GM18907 (cell line): ENCODE measurements around the gene GPC3.
"Not testable (repeated sequence)": the region's sequence is repeated elsewhere in the genome, so short reads cannot be mapped to it uniquely, and the experiment has no call there.

Experiments
- ATAC-seq: cut with Tn5 transposase; IDR thresholded peaks from one replicate; pipeline ENCODE4 v1.9.1; 2021; ENCODE audit warnings: mild to moderate bottlenecking, moderate library complexity; ENCODE audit not compliant: unreplicated experiment

GPC3 gene

DNA sequence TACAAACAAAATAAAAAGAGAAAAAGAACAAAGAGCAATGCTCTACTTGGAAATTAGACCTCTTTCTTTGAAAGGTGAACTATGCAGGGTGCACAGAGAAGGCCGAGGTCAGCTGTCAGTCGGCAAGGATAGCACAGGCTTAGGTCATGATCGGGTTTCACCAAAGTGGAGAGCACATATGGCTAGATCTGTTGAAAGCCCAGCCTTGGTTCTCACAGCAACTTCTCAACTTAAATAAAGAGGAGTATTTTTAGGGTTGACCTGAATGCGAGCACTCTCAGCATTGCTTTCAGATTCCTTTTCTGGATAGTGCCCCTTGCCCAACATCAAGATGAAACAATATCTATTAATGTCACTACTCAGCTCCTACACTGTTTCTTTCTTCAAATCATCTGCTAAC, 447.2 kb downstream of the GPC3 start:
- ATAC-seq, result no peak

- no peak for ATAC-seq
Observed at GRCh38 chrX:133537142-133537541, 448.3 kb downstream of the GPC3 start.

- no peak for ATAC-seq
Observed at GRCh38 chrX:133535066-133535465, 450.3 kb downstream of the GPC3 start.

GRCh38 chrX:133534172-133534571, 451.2 kb downstream of the GPC3 start:
- ATAC-seq, result no peak

- ATAC-seq, result no peak
Observed at GRCh38 chrX:133533249-133533648, 452.1 kb downstream of the GPC3 start.

- no peak for ATAC-seq
Observed at GRCh38 chrX:133530960-133531359, 454.4 kb downstream of the GPC3 start.

DNA sequence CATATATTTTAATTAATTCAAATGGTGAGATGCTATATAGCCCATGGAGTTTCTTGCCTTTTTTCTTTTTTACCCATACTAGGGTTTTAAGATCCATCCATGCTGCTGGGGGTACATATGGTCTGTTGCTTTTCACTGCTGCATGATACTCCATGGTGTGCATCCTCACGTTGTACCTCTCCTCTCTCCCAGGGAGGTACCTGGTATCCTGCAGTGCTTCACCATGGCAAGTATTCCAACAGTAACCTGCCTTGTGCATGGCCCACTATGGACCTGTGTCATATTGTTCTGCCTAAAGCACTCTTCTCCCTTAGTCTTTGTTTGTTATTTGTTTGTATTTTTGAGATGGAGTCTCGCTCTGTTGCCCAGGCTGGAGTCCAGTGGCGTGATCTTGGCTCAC, 455.8 kb downstream of the GPC3 start:
- ATAC-seq, result no peak

DNA sequence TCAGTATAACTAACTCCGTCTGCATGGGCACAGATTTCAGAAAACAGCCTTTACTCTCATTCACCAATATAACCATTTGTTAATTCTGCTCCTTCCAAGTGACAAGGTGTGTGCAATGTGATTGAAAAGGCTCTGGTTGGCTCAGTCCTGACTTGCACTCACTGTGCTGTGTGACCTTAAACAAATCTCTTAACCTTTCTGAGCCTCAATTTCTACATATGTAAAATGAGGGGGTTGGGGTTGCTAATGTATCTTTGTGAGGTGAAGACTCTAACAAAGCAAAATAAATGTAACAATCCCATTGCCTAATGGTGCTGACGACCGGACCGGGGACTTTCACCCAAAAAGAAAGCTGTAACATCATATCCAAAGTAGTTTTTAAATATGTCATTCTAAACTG, 457.6 kb downstream of the GPC3 start:
- ATAC-seq, result no peak

DNA sequence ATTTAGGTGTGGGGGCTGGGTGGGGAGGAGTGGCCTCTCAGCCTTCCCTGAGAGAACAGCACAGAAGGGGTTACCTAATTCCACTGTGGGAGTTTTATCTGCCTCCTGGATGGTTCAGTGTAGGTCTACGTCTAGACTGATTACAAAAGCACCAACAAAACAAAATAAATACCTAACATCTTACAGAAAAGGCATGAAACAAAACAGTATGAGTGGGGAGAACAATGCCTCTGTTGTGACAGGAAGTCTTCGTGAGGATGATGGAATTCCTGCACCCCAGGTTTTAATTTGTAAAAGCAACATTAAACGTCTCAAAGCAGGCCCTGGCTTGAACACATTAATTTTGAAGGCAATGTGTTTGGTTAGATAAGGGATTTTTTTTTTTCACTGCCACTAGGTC, 458.0 kb downstream of the GPC3 start:
- no peak for ATAC-seq

GRCh38 chrX:133526773-133527172, 458.6 kb downstream of the GPC3 start:
- ATAC-seq, result not testable (repeated sequence)

DNA sequence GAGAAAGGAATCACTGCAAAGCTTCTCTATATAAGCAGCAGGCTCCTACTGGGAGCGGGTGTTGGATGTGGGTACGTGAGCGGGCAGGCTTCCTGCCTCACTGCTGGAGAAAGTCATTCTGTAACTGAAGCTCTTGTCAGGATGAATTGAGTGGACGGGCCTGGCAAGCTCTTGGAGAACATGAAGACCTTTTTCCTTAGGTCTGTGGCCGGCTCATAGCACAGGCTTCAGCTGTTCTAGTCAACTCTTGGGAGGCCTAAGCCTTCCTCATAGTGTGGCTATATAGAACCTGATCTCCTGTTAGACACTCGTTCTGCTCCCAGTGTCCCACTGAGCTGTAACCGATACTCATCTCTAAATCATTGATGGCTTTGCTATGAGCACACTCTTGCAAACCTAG, 461.9 kb downstream of the GPC3 start:
- no peak for ATAC-seq

DNA sequence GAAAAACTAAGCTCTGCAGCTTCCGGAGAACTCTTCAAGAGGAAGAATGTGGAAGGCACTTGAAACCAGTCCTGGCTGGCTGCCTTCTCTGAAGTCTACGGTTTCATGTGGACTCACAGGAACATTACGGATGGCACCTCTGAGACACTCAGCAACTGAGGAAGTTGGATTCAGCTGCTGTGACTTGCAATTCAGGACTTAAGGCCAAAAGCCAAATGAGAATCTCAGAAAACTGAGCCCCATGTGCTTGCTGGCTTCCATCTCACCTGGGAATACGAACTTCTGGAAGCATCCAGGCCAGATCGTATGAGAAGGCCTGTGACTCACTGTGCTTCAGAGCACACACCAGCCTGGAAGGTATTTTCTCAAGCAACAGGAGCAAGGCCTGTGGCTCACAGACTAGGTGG, 462.3 kb downstream of the GPC3 start:
- no peak for ATAC-seq

GRCh38 chrX:133516686-133517085, 468.7 kb downstream of the GPC3 start:
- no peak for ATAC-seq

DNA sequence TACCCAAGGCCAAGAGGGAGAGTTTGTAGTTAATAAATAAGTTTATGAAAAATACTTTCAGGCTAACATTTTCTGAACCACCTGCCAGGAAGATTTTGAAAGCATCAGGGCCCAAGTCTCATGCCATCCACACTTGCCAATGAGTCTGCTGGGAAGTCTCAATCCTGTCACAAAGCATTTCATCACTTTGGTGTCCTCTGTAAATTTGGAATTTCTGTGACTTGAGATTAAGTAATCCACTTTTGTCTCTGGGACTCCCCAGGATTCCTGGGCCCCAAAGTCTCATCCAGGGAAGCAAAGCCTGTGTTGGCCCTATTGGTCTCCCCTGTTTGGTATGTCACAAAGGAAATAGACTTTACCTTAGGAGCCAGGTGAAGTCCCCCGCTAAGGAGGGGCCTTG, 470.9 kb downstream of the GPC3 start:
- no peak for ATAC-seq

DNA sequence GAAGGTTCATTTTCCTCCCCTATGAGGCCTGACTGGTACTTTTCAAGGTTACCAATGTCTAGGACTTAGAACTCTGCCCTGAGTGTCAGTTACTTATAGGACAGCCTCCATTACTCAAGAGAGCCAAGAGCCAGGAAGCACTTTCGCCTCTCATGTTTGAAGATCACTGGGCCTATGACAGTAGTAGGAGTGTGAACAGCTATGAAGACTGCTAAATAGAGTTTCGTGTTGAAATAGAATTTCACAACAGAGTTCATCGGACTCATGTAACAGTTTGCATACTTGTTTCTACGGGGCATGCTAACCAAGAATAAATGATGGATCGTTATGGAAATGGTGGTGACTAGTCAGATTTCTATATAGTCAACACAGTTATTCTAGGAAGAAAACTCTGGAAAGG, 472.3 kb downstream of the GPC3 start:
- no peak for ATAC-seq

DNA sequence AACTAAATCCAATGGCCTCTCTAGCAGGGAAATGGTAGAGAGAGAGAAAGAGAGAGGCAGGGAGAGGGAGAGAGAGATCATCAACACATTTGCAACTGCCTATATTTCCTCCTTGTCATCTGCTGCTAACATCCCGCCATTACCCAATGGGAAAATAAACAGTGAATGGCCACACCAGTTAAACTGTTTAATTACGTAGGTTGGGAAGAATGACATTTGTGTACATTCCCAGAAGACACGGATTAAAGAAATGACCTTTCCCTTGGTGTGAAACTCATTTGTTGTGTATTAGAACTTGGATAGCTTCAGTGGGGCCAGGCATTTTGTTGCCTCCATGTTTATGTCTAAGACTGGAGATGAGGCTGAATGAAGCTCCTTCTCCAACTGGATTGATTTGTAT, 474.4 kb downstream of the GPC3 start:
- ATAC-seq, result no peak

DNA sequence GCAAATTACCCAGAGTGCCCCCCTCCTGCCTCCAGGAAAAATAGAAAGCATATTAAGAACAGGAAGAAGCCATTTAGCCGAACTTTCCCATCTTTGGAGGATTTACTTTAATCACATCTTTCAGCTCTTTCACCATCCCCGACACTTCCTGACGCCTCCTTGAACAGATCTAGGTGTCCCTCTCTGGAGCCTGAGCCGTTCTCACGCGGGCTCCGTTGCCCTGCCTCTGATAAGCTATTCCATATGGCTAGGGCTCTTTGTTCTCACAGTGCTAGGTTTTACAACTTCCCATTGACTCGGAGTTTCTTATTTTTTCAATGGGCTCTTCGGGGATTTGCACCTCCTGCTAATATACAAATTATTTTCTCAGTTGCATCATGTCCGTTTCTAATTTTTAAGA, 488.0 kb downstream of the GPC3 start:
- no peak for ATAC-seq

GRCh38 chrX:133495464-133496391, 489.7 kb downstream of the GPC3 start:
- ATAC-seq, result no peak

GRCh38 chrX:133493366-133493765, 492.0 kb downstream of the GPC3 start:
- ATAC-seq, result no peak

- ATAC-seq, result no peak
Observed at GRCh38 chrX:133490955-133491354, 494.4 kb downstream of the GPC3 start.
